ENCODE measurements around the gene RNU1-4. TPM values are rescaled to one million over a fixed set of nuclear protein-coding genes. Genes with fewer than 3 reads are reported as not detected.
"Not testable (repeated sequence)": the region's sequence is repeated elsewhere in the genome, so short reads cannot be mapped to it uniquely, and the experiment has no call there.

Gene RNU1-4
- polyA plus RNA-seq, result not detected

DNA sequence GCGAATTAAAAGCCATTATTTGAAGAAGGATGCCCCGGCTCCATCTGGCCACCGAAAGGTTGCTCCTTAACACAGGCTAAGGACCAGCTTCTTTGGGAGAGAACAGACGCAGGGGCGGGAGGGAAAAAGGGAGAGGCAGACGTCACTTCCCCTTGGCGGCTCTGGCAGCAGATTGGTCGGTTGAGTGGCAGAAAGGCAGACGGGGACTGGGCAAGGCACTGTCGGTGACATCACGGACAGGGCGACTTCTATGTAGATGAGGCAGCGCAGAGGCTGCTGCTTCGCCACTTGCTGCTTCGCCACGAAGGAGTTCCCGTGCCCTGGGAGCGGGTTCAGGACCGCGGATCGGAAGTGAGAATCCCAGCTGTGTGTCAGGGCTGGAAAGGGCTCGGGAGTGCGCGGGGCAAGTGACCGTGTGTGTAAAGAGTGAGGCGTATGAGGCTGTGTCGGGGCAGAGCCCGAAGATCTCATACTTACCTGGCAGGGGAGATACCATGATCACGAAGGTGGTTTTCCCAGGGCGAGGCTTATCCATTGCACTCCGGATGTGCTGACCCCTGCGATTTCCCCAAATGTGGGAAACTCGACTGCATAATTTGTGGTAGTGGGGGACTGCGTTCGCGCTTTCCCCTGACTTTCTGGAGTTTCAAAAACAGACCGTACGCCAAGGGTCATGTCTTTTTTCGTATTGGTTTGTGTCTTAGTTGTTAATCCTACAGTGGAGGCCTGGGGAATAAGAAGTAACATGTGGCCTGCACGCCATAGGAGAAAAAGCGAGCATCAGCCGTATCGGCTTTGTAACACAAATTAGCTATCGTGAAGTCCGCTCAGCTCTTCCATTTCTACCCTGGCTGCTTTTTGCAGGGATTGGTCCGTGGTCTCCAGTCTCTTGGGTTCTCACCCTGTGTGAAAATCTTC lies at the start of gene RNU1-4:
Gene RNU1-4 (plus strand): TSS at position 470 of the 918 bp plus-strand sequence.
- no CpG with 5 or more reads among the region's 46 CpGs for WGBS, 3 donors
- H3K27ac ChIP-seq (ENCODE audit: low read depth, low read length), result not testable (repeated sequence)

DNA sequence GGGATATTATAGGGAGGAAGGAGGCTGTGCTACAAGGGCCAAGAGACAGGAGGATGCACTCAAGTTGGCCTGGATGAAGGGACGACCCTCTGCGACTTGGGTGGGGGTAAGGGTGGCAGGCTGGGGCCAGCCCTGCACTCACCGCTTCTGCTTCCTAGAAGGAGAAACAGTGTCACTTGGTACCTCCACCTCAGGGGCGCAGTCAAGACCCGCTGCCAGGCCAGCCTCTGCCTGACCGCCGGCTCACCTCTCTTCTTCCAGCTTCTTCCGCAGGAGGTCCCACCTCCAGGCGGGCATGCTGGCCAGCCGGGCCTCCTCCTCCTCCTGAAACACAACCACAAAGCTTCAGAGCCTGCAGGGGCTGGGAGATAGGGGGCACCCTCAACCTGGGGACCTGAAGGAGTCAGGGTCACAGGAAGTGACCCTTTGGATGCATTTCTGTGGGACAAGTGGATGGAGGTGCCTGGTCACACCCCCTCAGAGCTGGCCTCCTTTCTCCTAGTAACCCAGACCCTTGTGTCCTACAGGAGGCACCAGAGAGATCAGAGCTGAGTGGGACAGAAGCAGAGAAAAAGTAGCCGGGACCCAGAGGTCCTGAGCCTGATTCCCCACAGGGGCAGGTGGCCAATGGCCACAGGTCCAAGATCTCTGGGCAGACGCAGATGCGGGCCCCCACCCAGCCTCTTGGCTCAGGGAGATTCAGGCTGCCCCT lies 49.2 kb upstream of the RNU1-4 start:
- H3K27ac ChIP-seq (ENCODE audit: low read depth, low read length), result not testable (repeated sequence)
- WGBS, 3 donors, result 87 to 90% methylated on average over 4 to 5 of the region's 13 CpGs; no CpG with 5 or more reads in 1 of the 3 donors

DNA sequence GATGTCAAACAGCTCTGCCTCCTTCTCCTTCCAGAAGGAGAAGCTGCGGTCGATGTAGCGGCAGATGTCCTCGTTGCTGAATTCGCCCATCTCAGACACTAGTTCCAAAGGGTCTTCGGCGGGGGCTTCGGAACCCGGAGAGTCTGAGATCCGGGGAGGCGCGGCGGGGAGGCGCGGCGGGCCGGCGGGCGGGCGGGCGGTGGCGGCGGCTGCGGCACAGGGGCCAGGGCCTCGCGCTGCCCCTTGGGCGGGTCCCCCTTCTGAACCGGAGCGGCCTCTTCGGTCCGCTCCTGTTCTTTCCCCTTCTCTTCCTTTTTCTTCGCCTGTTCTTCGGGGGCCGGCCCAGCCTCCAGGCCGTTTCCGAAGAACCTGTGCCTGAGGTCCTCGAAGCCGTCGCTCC lies 48.0 kb upstream of the RNU1-4 start:
- not testable (repeated sequence) for H3K27ac ChIP-seq (ENCODE audit: low read depth, low read length)
- 11 to 28% (median 26%) methylated on average over 3 to 22 of the region's 39 CpGs for WGBS, 3 donors

DNA sequence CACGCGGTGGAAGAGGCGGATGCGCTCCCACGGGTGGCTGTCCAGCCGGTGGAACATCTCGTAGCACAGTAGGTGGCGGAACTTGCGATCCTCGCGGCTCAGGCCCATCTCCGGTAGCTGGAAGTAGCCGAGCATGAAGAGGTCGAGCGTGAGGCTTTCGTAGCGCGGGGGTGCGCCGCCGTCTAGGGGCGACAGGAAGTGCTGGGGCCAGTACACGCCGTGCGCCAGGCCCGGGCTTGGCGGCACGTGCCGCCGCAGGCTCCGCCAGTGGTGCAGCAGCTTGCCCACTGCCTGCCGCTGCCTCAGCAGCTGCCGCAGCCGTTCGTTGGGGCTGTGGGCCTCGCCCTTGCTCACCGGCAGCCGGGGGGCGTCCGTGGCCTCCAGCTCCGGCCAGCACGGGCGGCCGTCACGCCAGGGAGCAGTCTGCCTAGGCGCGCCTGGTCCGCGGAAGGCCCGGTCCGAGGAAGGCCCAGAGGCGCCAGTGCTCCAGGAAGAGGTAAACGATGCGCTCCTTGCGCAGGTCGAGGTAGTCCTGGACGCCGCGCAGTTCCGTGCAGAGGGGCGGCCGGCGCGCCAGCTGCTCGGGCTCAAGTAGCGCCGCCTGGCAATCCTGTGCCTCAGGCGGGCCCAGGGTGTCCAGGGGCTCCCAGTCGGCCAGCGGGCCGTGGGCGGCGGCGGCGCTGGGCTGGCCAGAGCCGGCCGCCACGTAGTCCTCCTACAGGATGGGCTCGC lies 47.4 kb upstream of the RNU1-4 start:
- H3K27ac ChIP-seq (ENCODE audit: low read depth, low read length), result not testable (repeated sequence)
- WGBS, 3 donors, result 0 to 8% (median 1%) methylated on average over 1 to 17 of the region's 79 CpGs

DNA sequence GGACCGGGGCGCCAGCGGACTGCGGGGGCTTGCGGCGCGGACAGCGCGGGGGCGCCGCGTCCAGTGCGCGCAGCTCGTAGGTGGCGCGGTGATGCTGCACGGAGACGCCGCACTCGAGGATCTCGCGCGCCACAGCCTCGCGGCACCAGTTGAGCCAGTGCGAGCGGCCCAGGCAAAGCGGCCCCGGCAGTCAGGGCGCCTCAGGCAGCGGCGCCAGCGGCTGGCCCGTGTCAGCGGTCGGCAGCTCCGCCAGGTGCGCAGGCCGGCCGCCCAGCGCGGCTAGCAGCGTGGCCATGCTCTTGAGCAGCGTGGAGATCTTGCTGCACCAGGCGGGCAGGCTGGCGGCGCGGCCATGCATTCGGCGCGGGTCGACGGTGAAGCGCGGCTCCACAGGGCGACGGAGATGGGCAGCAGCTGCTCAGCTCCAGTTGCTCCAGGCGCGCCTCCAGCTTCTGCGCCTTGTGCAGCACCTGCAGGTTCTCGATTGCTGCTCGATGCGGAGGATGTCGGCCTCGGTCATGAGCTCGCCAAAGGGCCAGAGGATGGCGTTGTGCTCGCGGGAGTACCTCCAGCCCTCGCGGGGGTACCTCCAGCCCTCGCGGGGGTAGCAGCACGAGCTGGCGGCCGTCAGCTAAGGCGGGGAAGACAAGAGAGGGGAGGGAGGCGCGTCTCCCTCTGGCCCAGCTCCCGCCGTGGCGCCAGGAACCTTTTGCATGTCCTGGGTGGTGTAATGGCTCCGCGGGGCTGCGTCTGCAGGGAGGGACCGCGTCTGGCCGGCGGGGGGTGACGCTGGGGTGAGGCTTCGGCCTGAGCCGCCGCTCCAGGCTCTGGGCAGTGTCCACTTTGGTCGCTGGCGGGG lies 46.6 kb upstream of the RNU1-4 start:
- 4 to 10% (median 6%) methylated on average over 8 to 30 of the region's 96 CpGs for WGBS, 3 donors
- not testable (repeated sequence) for H3K27ac ChIP-seq (ENCODE audit: low read depth, low read length)

DNA sequence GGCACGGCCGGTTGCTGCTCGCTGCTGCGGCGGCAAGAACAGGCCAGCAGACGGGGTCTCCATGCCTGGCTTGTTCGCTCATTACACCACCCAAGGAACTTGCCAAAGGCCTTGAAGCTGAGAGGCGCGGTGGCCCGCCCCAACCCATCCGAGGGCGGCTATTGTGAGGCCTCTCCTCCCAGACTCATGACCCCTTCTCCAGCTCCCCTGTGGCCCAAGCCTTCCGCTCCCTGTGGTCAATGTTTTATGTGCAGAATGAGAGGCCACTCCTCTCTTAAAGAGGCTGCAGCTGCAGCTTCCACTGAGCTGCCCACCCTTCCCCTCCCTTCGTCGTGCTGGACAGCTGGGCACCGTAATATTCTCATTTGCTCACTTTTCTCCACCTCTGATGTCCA lies 46.0 kb upstream of the RNU1-4 start:
- H3K27ac ChIP-seq (ENCODE audit: low read depth, low read length), result not testable (repeated sequence)
- no CpG with 5 or more reads among the region's 16 CpGs for WGBS, 3 donors

DNA sequence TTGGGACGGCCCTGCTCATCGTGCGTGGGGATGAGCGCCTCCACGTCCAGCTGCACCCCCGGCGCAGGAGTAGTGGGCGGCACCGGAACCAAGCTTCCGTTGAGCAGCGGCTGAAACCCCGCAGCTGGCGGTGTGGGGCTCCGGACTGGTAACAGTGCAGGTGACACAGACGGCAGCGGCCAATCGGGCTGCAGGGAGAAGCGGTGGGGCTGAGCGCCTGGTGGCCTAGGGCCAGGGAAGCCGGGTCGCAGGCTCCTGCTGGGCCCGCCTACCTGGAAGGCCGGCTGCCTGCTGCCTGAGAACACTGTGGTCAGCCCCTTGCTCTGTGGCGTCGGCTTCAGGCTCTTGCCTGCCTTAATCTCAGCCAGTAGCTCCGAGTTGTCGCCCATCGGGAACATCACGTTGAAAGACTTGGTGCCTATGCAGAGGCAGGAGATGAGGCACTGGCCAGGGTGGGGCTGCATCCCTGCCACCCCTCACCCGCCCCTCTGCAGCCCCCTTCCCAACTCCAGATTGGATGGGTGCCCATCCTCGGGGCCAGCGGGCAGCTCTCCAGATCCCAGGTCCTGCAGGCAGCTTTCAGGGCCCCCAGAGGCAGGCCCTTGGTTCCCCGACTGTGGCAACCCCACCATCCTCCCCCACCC lies 43.7 kb upstream of the RNU1-4 start:
- H3K27ac ChIP-seq (ENCODE audit: low read depth, low read length), result not testable (repeated sequence)
- 17 to 60% (median 46%) methylated on average over 16 to 22 of the region's 33 CpGs for WGBS, 3 donors

DNA sequence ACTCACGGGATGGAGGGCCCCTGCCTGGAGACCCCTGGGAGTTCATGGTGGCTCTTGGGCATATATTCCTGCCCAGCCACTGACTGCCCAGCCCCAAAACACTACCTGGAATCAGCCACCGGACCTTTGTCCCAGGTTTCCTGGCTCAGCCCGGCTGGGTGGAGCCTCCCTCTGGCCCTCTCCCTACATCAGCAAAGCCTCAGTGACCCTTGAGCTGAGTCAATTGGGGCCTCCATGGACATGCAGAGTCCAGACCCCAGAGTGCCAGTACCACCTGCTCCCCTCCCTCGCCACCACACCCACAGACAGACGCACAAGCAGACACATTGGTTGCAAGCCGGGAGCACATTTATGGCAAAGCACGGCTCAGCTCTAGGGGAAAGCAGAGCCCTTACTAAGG lies 43.2 kb upstream of the RNU1-4 start:
- H3K27ac ChIP-seq (ENCODE audit: low read depth, low read length), result not testable (repeated sequence)
- 61 to 86% (median 68%) methylated on average over 2 to 4 of the region's 7 CpGs for WGBS, 3 donors

DNA sequence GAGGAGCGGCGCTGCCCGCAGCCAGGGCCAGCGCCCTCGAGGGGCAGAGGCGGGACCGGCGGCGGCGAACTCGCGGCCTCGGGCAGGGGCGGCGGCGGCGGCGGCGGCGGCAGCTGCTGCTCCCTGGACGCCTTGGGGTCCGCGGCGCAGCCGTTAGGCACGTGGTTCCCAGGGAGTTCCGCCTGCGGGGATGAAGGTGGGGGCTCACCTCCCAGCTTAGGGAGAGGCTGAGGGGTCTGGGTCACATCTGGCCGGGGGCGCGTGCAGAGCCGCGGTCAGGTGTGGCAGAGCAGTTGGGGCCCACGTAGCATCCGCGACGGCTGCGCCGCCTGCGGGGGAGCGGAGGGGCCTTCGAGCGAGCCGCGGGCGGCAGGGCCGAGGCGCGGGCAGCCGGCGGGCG lies 40.9 kb upstream of the RNU1-4 start:
- 9 to 42% (median 27%) methylated on average over 20 to 44 of the region's 52 CpGs for WGBS, 3 donors
- H3K27ac ChIP-seq (ENCODE audit: low read depth, low read length), result not testable (repeated sequence)

DNA sequence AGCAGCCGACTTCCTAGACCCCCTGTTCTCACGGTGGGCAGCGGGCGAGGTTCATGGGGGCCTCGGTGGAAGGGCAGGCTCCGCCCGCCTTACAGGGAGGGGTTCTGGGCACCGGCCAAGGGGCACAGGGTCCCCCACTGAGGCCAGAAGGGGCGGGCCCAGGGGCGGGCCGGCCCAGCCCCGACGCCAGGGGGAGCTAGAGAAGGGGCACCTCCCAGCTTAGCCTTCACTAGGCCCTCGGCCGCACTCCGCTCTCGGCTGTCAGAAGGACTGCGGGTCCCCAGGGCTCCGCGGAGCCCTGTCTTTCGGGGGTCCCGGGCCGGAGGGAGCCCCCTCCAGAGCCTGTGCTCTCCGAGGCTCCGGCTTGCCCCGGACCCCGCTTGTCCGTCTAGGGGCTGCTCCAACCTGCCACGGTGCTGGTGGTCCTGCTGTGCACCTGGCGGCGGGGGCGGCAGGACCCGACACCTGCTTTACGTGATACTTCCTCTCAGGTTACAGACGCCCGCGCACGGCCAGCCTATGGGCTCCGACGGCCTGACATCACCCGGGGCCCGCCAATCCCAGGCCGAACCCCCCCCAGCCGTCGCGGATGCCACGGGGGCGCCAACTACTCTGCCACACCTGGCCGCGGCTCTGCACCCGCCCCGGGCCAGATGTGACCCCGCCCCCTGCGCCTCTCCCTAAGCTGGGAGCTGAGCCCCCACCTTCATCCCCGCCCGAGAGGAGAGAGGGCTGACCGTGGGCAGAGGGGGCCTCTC lies 40.0 kb upstream of the RNU1-4 start:
- H3K27ac ChIP-seq (ENCODE audit: low read depth, low read length), result not testable (repeated sequence)
- WGBS, 3 donors, result 0 to 5% methylated on average over 4 to 7 of the region's 57 CpGs; no CpG with 5 or more reads in 1 of the 3 donors

DNA sequence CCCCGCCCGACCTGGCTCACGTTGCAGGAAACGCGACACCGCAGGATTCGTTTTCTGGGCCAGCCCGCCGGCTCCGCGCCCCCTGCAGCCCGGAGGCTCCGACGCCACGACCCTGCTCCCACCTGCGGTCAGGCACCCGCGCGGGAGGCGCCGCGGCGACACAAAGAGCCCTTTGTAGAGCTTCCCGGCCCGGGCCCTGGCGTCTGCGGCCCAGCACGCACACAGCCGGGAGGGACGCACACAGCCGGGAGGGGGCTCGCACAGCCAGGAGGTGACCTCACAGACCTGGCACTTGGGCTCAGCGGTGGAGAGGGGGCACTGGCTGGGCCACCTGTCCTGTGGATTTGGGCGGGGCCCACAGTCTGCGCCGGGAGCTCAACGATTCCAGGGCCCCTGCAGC lies 39.1 kb upstream of the RNU1-4 start:
- not testable (repeated sequence) for H3K27ac ChIP-seq (ENCODE audit: low read depth, low read length)
- WGBS, 3 donors, result no CpG with 5 or more reads among the region's 37 CpGs

DNA sequence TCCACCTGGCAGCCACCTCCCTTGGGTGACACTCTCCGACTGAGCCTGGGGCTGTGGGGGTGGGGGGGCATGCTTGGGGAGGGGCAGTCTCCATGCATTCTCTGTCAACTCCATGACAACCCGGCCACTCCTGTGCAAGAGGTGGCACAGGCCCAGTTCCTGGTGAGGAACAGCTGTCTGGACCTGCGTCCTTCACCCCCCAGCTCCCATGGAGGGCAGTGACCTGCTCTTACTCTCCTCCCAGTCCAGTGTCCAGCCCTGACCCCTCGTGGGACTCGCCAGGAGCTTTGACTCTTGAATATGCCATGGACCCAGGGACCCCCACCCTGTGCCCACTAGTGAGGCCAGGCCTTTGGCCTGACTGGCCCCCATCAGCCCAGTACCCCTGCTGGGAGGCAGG lies 38.0 kb upstream of the RNU1-4 start:
- not testable (repeated sequence) for H3K27ac ChIP-seq (ENCODE audit: low read depth, low read length)
- WGBS, 3 donors, result 92 to 100% methylated on average over 1 to 4 of the region's 5 CpGs; no CpG with 5 or more reads in 1 of the 3 donors

DNA sequence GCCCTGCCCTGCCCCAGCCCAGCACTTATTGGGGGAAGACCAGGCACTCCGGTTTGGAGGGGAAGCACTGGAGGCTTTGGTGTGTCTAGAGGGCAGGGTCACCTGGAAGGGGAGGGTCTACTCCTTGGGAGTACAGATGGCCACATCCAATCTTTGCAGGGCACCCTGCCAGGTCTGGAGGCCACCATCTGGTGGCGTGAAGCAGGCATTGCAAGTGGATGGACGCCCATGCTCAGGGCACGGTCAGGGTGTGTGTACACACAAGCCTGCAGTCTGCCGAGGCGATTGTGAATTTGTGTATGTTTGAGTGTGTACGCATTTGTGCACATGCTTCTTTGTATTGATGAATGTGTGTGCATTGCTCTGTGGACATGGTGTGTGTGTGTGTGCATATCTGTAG lies 37.2 kb upstream of the RNU1-4 start:
- 14% methylated on average over 1 of the region's 7 CpGs; no CpG with 5 or more reads in 2 of the 3 donors for WGBS, 3 donors
- not testable (repeated sequence) for H3K27ac ChIP-seq (ENCODE audit: low read depth, low read length)

DNA sequence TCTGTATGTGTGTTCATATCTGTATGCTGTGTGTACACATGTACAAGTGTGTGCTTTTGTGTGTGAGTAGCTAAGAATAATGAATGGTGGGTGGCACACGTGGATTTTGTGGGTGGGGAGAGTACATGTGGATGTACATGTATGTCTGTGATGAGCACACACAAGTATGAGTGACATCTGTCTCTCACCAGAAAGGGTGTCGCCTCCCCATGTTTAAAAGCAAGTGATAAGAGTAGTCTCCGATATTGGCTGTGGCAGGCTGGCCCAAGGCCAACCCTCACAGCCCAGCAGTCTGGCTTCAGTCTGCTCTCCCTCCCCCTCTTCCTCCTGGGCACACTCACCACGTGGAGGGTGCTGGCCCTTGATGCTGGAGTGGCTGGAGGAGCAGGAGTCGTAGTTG lies 36.7 kb upstream of the RNU1-4 start:
- 10 to 42% (median 41%) methylated on average over 2 to 3 of the region's 5 CpGs for WGBS, 3 donors
- not testable (repeated sequence) for H3K27ac ChIP-seq (ENCODE audit: low read depth, low read length)

DNA sequence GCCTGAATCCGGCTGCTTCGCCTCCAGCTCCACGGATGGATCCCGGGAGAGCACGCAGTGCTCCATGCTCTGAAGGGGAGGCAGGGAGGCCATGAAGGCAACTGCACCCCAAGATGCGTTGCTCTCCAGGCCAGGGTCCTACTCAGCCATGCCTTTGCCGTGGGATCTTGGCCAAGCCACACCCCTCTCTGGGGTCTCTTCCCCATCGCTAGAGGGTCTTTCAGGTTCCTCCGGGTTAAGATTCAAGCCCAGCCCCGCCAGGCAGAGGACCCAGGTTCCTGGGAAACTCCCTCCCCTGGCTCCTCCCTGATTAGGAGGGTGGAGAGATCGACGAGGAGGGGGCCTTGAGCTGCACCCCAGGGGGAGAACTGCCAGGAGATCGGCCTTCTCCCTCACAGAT lies 36.2 kb upstream of the RNU1-4 start:
- 65 to 70% (median 69%) methylated on average over 4 to 7 of the region's 13 CpGs for WGBS, 3 donors

DNA sequence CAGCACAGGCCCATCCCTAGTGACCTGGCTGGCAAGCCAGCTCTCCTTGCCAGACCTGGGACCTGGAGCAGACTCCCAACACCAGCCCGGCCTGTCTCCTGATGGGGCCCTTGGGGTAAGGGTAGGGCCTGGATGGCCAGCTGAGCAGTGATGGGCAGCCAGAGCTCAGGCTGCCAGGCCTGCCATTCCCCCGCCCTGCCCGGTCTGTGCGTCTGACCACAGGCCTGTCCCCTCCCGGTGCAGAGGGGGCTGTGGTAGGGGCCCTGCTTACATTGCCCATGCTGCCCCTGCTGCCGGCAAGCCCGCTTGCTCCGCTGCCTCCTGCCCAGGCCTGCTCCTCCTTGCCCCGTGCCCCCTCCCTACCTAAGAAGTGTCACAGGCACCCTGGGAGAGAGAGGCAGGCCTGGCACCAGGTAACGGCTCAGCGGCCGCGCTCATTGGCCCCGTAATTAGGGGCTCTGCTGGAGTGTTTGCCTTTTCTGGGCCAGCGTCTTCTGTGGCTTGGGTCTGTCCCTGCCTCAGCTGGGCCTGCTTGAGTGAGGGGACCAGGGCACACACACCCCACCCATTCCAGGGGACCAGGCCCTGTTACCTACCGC lies 35.7 kb upstream of the RNU1-4 start:
- H3K27ac ChIP-seq (ENCODE audit: low read depth, low read length), result not testable (repeated sequence)
- 80 to 96% (median 93%) methylated on average over 5 to 12 of the region's 16 CpGs for WGBS, 3 donors

More for the DNA sequence above, 36.2 kb upstream of the RNU1-4 start:
- not testable (repeated sequence) for H3K27ac ChIP-seq (ENCODE audit: low read depth, low read length)
